ENCODE data around the gene HSPB9. TPM values are rescaled to one million over a fixed set of nuclear protein-coding genes. Genes with fewer than 3 reads are reported as not detected.

The HSPB9 gene
- total RNA-seq, 1 experiment from 2014 or later, result 0.15 TPM

GRCh38 chr17:42110301-42111264, 12.0 kb upstream of the HSPB9 start:
- H2BK20ac ChIP-seq (ENCODE audit: low read depth, low read length, poor library complexity, severe bottlenecking), result no peak overlapping the region
- no peak overlapping the region for H4K91ac ChIP-seq (ENCODE audit: insufficient read length, low read depth, low read length)
- no peak overlapping the region for H2BK15ac ChIP-seq (ENCODE audit: low read depth, low read length)
- peaks cover 6 to 17% (median 15%) of the 10 kb centered on the region in 3 experiments; a peak in 6 of 7 replicates for H3K36me3 Mint-ChIP-seq (ENCODE audit: insufficient read depth in 1 of 3, low read depth in 3 of 3)
- TF ChIP-seq CTCF (conservative IDR thresholded peaks at IDR 0.05), result no peak
- no peak overlapping the region for H3K9ac ChIP-seq (ENCODE audit: extremely low read depth, insufficient read length, low read length)
- no peak for DNase-seq
- no peaks in the 10 kb centered on the region for H3K79me1 ChIP-seq (ENCODE audit: insufficient read depth, low read depth, low read length, poor library complexity, severe bottlenecking)
- H3K9me3 ChIP-seq (ENCODE audit: control insufficient read depth, low read depth, low read length), result no peaks in the 10 kb centered on the region
- peaks cover 21 to 29% of the 10 kb centered on the region in 2 experiments for H3K4me1 Mint-ChIP-seq
- peaks cover 4% of the 10 kb centered on the region; the same call in 1 of the 2 replicates for H3K4me1 ChIP-seq (ENCODE audit: insufficient read depth, low read length)
- no peaks in the 10 kb centered on the region for H4K20me1 ChIP-seq (ENCODE audit: control insufficient read depth, insufficient read depth, insufficient read length)
- no CpG with 5 or more reads among the region's 18 CpGs for WGBS (ENCODE audit: extremely low coverage, insufficient read length, low lambda C conversion rate)
- H3K27ac Mint-ChIP-seq, result no peak overlapping the region
- H3K56ac ChIP-seq (ENCODE audit: insufficient read length, low read depth, low read length), result no peak overlapping the region
- H3K18ac ChIP-seq (ENCODE audit: insufficient read length, low read depth, low read length), result no peak overlapping the region
- H4K5ac ChIP-seq (ENCODE audit: insufficient read length, low read depth, low read length), result no peak overlapping the region
- H3K4me3 Mint-ChIP-seq, result no peak overlapping the region; a peak in 1 of 5 replicates
- H2AFZ ChIP-seq (ENCODE audit: low read length), result no peak overlapping the region
- no peak overlapping the region for H3K4ac ChIP-seq (ENCODE audit: low read depth, low read length)
- H3K14ac ChIP-seq (ENCODE audit: insufficient read depth, low read length), result no peak overlapping the region; the same call in 1 of the 2 replicates
- H3K27ac ChIP-seq (ENCODE audit: insufficient read length, low read depth, low read length), result no peak overlapping the region
- H3T11ph ChIP-seq (ENCODE audit: low read length), result no peak overlapping the region
- no peak overlapping the region for H2BK12ac ChIP-seq (ENCODE audit: insufficient read length, low read depth, low read length)
- no peak overlapping the region for H4K8ac ChIP-seq (replicated peaks; ENCODE audit: insufficient read length, low read depth, low read length)
- no peaks in the 10 kb centered on the region for H3K79me2 ChIP-seq (ENCODE audit: insufficient read depth, low read length)
- H3K27me3 Mint-ChIP-seq (ENCODE audit: low read depth), result peaks cover 9% of the 10 kb centered on the region
- H3K27me3 ChIP-seq (ENCODE audit: insufficient read depth, low read length), result no peaks in the 10 kb centered on the region
- H2AK5ac ChIP-seq (ENCODE audit: insufficient read length, low read length), result no peak overlapping the region
- no peak overlapping the region for H2BK5ac ChIP-seq (ENCODE audit: insufficient read length, low read length)
- H3K23ac ChIP-seq (ENCODE audit: insufficient read length, low read depth, low read length), result no peak overlapping the region
- no peaks in the 10 kb centered on the region for H3K23me2 ChIP-seq (ENCODE audit: insufficient read length, low read depth, low read length, poor library complexity, severe bottlenecking)
- H2BK120ac ChIP-seq (ENCODE audit: low read depth, low read length, poor library complexity, severe bottlenecking), result no peak overlapping the region
- H3K9me3 Mint-ChIP-seq, result no peaks in the 10 kb centered on the region
- no peak overlapping the region for H3K4me2 ChIP-seq (ENCODE audit: insufficient read depth, insufficient read length, low read length)
